OCI-LY3 (cell line): ENCODE data around the gene FBXW7.

ENCODE experiments used
- CTCF ChIP-seq: fragments of 200-600, 300-600 bp; sonication (generic); IDR thresholded peaks from 2 replicates; pipeline ENCODE4 v1.5.1; 2014; ENCODE audit warnings: antibody characterized with exemption, low read length, low read depth
- EZH2phosphoT487 ChIP-seq: fragments of 200-600 bp; shearing (Covaris generic); IDR thresholded peaks from 2 replicates; pipeline ENCODE4 v1.6.1; 2018; ENCODE audit warnings: antibody characterized with exemption, mixed run types, low read depth

GRCh38 chr4:152351080-152351479 is 184.8 kb downstream of the FBXW7 start:
- no peak for TF ChIP-seq CTCF
- no peak for TF ChIP-seq EZH2phosphoT487
